HEK293T (cell line): ENCODE results near the gene KIFC3.

Experiments
- CTCF ChIA-PET: fragments of 350-600 bp; formaldehyde crosslinking; extraction: SDS; loops from one replicate; lab custom pipeline; 2021; ENCODE audit warnings: antibody characterized with exemption, inconsistent platforms; lab: Yijun Ruan, JAX
- POLR2A ChIA-PET: fragments of 350-600 bp; formaldehyde crosslinking; extraction: SDS; loops from one replicate; lab custom pipeline; 2020; ENCODE audit warnings: antibody characterized with exemption, inconsistent platforms; lab: Yijun Ruan, JAX
- DNase-seq: peaks from one replicate; pipeline ENCODE4 v3.0.0; 2012; ENCODE audit warnings: mixed read lengths; ENCODE audit errors: extremely low spot score
- ARNT ChIP-seq: fragments of 450-650 bp; IDR thresholded peaks from 2 replicates; pipeline ENCODE4 v1.6.1; 2017; ENCODE audit warnings: mild to moderate bottlenecking
- BHLHE40 ChIP-seq: fragments of 450-650 bp; IDR thresholded peaks from 2 replicates; pipeline ENCODE4 v1.6.1; 2016; ENCODE audit warnings: mild to moderate bottlenecking, moderate library complexity, borderline replicate concordance
- CTBP1 ChIP-seq: fragments of 450-650 bp; IDR thresholded peaks from 2 replicates; pipeline ENCODE4 v1.6.1; 2016; ENCODE audit warnings: borderline replicate concordance
- ELF4 ChIP-seq: fragments of 450-650 bp; IDR thresholded peaks from 2 replicates; pipeline ENCODE4 v1.6.1; 2017; ENCODE audit warnings: antibody characterized with exemption
- FOXA1 ChIP-seq: fragments of 450-650 bp; IDR thresholded peaks from 2 replicates; pipeline ENCODE4 v1.6.1; 2016; ENCODE audit warnings: mild to moderate bottlenecking
- FOXK2 ChIP-seq: fragments of 450-650 bp; IDR thresholded peaks from 2 replicates; pipeline ENCODE4 v1.6.1; 2016; ENCODE audit warnings: mild to moderate bottlenecking
- FOXM1 ChIP-seq: fragments of 450-650 bp; IDR thresholded peaks from 2 replicates; pipeline ENCODE4 v1.6.1; 2017; ENCODE audit warnings: mild to moderate bottlenecking, borderline replicate concordance
- HDGF ChIP-seq: fragments of 450-650 bp; IDR thresholded peaks from 2 replicates; pipeline ENCODE4 v1.6.1; 2017; ENCODE audit warnings: antibody characterized with exemption, borderline replicate concordance
- L3MBTL2 ChIP-seq: fragments of 450-650 bp; conservative IDR thresholded peaks from 2 replicates; pipeline ENCODE4 v1.6.1; 2016; ENCODE audit warnings: mild to moderate bottlenecking
- LEF1 ChIP-seq: fragments of 450-650 bp; IDR thresholded peaks from 2 replicates; pipeline ENCODE4 v1.6.1; 2017; ENCODE audit warnings: mild to moderate bottlenecking, borderline replicate concordance
- NFRKB ChIP-seq: fragments of 450-650 bp; IDR thresholded peaks from 2 replicates; pipeline ENCODE4 v1.6.1; 2016; ENCODE audit warnings: mild to moderate bottlenecking, moderate library complexity
- SP1 ChIP-seq: fragments of 450-650 bp; IDR thresholded peaks from 2 replicates; pipeline ENCODE4 v1.6.1; 2017
- SUZ12 ChIP-seq: fragments of 450-650 bp; IDR thresholded peaks from 2 replicates; pipeline ENCODE4 v1.6.1; 2016; ENCODE audit warnings: mild to moderate bottlenecking
- TARDBP ChIP-seq: fragments of 450-650 bp; IDR thresholded peaks from 2 replicates; pipeline ENCODE4 v1.6.1; 2016
- ZNF384 ChIP-seq: fragments of 450-650 bp; IDR thresholded peaks from 2 replicates; pipeline ENCODE4 v1.6.1; 2016
- TF ChIP-seq, protein P1 (sequence below): fragments of 450-650 bp; IDR thresholded peaks from 2 replicates; pipeline ENCODE4 v1.6.1; 2016

The KIFC3 gene

DNA sequence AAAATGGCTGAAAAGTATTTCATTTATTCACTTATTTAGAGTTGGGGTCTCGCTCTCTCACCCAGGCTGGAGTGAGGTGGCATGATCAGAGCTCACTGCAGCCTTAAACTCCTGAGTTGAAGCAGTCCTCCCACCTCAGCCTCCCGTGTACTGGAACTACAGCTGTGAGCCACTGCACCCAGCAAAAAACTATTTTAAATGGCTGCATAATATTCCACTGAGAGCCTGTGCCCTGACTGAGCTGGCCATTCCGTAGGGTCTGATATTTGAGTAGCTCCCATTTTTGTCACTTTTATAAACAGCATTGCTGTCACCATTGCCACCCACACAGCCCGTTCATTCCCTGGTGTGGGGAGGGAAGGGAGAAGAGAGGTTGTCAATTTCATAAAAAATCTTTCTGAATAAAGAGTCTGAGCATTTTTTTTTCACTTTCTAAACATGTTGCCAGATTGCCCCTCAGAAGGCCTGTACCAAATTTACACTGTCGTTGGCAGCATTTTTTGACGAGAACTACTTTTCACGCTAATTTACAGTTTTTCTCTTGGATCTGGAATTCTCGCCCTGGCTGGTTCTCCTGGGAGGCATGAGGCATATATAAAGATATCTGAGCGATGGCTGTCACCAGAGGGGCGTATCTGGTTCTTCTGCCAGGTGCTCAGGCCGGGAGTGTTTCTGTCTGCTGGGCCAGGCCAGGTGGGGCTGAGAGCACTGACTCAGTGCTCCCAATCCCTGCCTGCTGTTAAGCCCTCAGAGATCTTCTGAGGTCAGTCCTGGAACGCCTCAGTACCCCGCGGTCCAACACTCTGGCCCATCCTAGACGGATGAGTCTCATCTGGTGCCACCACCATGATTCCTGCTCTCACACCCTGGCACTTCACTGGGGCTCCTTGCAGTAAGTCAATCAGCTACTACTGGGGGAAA lies 7.2 kb upstream of the KIFC3 start:
- POLR2A ChIA-PET: interaction anchor here (1.2 kb wide), 1 partner anchor 31 kb away, joined by 3 read pairs; no protein-coding TSS in a partner anchor
- TF ChIP-seq TARDBP (no peak), ZNF384 (no peak), ELF4 (no peak), BHLHE40 (no peak), ARNT (no peak), FOXM1 (no peak)
- DNase-seq: no peak
- CTCF ChIA-PET: interaction anchor here (1.0 kb wide), 1 partner anchor 54 kb away, joined by 4 read pairs; no protein-coding TSS in a partner anchor

DNA sequence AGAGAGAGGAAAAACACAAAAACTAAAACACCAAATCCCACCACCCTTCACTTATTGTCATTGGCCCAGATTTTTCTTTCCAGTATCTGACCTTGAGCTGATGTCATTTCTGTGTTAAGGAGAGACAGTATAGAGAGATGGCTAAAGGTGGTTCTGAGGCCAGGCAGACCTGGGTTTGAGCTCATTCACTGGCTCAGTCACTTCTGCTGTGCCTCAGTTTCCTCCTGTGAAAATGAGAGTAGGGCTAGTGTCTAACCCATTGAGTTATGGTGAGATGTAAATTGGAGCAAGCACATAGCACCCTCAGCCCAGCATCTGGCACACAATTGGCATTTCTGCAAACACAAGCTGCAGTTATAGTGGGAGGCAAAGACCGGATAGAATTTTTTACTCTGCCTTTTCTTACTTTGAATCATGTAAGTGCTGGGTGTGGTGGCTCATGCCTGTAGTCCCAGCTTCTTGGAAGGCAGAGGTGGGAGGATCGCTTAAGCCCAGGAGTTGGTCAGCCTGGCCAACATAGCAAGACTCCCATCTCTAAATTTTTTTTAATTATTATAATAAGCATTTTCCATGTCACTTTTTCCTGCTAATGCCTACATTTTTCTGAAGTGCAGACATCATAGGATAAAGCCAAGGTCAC lies 6.4 kb upstream of the KIFC3 start:
- DNase-seq: no peak
- TF ChIP-seq LEF1 (no peak), HDGF (no peak), CTBP1 (no peak), FOXA1 (no peak), NFRKB (no peak), BHLHE40 (no peak), TARDBP (no peak), L3MBTL2 (no peak), SUZ12 (no peak), ELF4 (no peak), FOXK2 (no peak), ZNF384 (no peak), FOXM1 (no peak), SP1 (no peak), ARNT (no peak)
- TF ChIP-seq, protein P1, sequence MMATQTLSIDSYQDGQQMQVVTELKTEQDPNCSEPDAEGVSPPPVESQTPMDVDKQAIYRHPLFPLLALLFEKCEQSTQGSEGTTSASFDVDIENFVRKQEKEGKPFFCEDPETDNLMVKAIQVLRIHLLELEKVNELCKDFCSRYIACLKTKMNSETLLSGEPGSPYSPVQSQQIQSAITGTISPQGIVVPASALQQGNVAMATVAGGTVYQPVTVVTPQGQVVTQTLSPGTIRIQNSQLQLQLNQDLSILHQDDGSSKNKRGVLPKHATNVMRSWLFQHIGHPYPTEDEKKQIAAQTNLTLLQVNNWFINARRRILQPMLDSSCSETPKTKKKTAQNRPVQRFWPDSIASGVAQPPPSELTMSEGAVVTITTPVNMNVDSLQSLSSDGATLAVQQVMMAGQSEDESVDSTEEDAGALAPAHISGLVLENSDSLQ: no peak
- CTCF ChIA-PET: no interaction called here
- POLR2A ChIA-PET: no interaction called here

DNA sequence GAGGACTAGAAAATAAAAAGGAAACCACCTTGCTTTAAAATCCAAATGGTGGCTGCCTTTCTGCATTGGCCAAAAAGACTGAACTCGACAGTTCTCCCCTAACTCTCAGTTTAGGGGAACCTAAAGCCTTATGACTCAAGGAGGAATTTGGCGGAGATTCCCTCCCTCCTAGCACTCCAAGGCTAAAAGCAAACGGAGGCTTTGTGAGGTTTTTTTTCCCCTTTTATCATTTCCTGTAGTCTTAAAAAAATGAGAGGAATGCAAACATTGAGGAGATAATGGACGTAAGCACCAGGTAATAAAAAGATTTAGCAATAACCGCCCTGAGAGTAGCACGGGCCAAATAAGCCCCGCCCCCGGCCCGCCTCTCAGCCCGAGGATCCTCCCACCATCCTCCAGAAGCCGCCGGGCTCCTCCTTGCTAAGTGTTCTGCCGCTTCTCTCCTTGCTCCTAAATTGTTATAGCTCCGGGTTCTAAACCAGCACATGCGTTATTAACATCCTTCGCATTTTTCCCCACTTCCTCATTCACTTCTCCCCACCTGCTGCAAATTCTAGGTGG lies 5.8 kb upstream of the KIFC3 start:
- ChIA-PET CTCF (no interaction called here), POLR2A (no interaction called here)
- peak; percentile 84 for DNase-seq
- TF ChIP-seq ZNF384 (peak; percentile 50; the same call in 1 of the 2 replicates), FOXK2 (no peak)

DNA sequence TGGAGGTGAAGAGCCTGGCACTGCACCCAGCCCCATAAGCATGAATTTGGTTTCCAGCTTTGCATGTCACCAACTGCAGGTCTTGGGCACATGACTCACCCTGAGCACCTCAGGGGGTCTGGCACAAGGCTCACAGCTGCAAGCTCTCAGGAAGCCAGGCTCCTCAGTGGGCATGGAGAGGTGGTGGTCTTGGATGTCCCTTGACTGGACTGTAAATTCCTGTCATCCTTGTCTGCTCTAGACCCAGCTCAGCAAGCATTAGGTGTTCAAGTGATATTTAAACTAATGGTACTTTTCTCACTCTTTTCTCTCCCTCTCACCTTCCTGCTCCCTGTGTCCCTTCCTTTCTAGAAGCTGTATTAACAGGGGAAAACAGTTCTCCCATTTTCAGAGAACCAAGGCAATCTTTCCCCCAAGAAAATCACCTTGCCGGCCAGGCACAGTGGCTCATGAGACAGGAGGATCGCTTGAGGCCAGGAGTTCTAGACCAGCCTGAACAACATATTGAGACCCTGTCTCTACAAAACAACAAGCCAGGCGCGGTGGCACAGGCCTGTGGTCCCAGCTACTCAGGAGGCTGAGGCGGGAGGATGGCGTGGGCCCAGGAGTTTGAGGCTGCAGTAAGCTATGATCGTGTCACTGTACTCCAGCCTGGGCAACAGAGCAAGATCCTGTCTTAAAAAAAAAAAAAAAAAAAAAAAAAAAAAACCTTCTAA lies 5.1 kb upstream of the KIFC3 start:
- ChIA-PET CTCF (no interaction called here), POLR2A (no interaction called here)
- no peak for TF ChIP-seq TARDBP
- no peak for TF ChIP-seq FOXA1
- no peak for TF ChIP-seq SP1
- no peak for TF ChIP-seq SUZ12
- TF ChIP-seq ZNF384: no peak
- no peak for DNase-seq

DNA sequence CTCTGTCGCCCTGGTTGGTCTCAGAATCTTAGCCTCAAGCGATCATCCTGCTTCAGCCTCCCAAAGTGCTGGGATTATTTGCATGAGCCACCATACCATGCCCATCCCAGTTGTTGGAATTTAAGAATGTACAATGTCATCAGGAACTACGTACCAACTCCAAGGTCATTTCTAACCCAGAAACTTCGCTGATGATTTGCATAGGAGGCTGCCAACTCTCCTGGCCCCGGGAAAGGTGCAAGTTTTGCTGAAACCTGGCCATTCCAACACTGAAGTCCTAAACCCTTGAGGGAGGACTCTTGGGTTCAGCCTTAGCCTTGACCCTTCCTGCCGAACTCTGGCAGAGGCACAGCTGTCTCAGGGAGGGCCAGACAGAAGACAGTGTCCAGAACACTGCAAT lies 2.9 kb upstream of the KIFC3 start:
- no peak for DNase-seq
- no peak for TF ChIP-seq SP1
- no peak for TF ChIP-seq FOXA1
- no peak for TF ChIP-seq FOXM1
- no peak for TF ChIP-seq NFRKB
- no peak for TF ChIP-seq SUZ12
- no peak for TF ChIP-seq ZNF384
- no peak for TF ChIP-seq CTBP1
- TF ChIP-seq L3MBTL2: no peak
- TF ChIP-seq HDGF: no peak
- TF ChIP-seq TARDBP: no peak
- no peak for TF ChIP-seq BHLHE40
- TF ChIP-seq, protein P1: no peak
- TF ChIP-seq ARNT: no peak
- TF ChIP-seq LEF1: no peak
- TF ChIP-seq FOXK2: no peak
- TF ChIP-seq ELF4: no peak
- ChIA-PET CTCF (no interaction called here), POLR2A (interaction anchor here (0.8 kb wide), 1 partner anchor 70 kb away, joined by 3 read pairs; the partner anchor contains the start of gene KATNB1)

DNA sequence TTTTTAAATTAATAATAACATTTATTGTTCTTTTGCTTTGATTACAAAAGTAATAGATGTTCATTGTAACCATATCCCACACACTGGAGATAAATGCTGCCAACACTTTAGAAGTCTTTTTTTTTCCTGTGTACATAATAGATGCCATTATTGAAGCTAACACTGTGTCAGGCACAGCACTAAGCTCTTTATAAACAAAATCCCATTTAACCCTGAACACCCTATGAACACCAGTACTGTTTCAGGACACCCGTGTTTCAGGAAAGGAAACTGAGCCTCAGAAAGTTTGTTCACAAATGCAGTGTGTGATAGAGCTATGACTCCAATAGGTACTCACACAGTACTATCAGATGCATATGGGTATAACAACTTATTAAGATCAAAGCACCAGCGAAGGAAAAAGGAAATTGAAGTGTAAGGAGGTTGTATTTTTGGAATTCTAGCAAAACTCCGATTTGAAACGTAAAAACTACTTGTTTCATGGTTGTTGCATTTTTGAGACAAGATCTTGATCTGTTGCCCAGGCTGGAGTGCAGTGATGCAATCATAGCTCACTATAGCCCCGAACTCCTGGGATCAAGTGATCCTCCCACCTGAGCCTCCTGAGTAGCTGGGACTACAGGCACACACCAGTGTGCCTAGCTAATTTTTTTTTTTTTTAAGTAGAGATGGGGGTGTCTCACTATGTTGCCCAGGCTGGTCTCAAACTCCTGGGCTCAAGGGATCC lies 2.0 kb upstream of the KIFC3 start:
- ChIA-PET POLR2A (interaction anchor here (0.8 to 1.0 kb wide), 2 partner anchors 27 to 69 kb away, joined by 3 read pairs; partner anchors contain the start of gene KATNB1), CTCF (interaction anchor here (0.6 to 0.8 kb wide), 4 partner anchors 28 to 228 kb away, joined by 3 to 5 read pairs (median 4); no protein-coding TSS in a partner anchor)
- TF ChIP-seq BHLHE40 (no peak), SP1 (no peak), ARNT (no peak), FOXA1 (no peak), ZNF384 (no peak), SUZ12 (no peak), ELF4 (no peak), L3MBTL2 (no peak)
- TF ChIP-seq, protein P1: no peak
- no peak for DNase-seq
